ENCODE measurements around the gene MED27. TPM values are rescaled to one million over a fixed set of nuclear protein-coding genes. Genes with fewer than 3 reads are reported as not detected.

The MED27 gene
- total RNA-seq, 1 donor from 2014 or later = 31.3 TPM

DNA sequence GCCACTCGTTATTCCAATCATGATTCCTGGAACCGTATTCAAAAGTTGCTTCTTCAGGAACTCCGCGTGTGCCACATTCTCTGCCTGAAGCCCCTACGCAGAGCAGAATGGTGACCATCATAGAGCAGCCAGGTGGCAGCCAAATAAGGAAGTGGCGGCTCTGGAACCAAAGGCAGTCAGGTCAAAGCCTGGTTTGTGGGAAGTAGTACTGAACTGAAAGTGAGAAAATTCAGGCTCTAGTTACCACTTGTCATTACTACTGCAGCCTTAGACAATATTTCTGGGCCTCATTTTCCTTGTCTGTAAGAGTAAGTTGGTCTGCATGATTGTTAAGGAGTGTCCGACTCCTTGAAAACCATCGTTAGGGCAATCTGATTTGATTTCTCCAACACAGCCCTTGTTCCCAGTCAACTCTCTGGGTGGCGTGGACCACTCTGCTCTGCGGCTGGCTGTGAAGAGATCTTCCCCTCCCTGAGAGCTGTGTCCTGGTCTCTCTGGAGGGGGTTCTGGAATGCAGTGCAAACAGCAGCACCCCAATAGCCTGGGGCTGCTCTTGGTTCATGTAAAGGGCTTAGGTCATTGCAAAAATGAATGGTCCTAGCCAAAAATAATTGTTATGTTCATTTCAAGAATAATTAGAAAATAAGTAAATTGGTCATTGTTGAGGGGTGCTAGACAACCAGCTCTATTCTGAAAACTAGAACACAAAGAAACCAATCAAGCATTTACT, 102.4 kb downstream of the MED27 start:
- no peak overlapping the region for H3K4me3 Mint-ChIP-seq
- H3K27ac Mint-ChIP-seq (ENCODE audit: unreplicated experiment) = no peak overlapping the region
- peaks cover 10% of the 10 kb centered on the region for H3K4me1 Mint-ChIP-seq
- H3K27me3 Mint-ChIP-seq (ENCODE audit: low read depth) = no peaks in the 10 kb centered on the region
- no peak for DNase-seq (ENCODE audit: low read depth, low spot score)
- no peak for TF ChIP-seq CTCF (conservative IDR thresholded peaks at IDR 0.05)
- H3K36me3 Mint-ChIP-seq (ENCODE audit: low read depth) = peaks cover 2% of the 10 kb centered on the region
- H3K9me3 Mint-ChIP-seq = no peaks in the 10 kb centered on the region

GRCh38 chr9:131976157-131977108, 103.2 kb downstream of the MED27 start:
- Mint-ChIP-seq H3K27me3 (ENCODE audit: low read depth) (no peaks in the 10 kb centered on the region), H3K9me3 (no peaks in the 10 kb centered on the region), H3K27ac (ENCODE audit: unreplicated experiment) (no peak overlapping the region), H3K4me1 (peaks cover 9% of the 10 kb centered on the region), H3K4me3 (no peak overlapping the region), H3K36me3 (ENCODE audit: low read depth) (peaks cover 2% of the 10 kb centered on the region)
- no peak for TF ChIP-seq CTCF (conservative IDR thresholded peaks at IDR 0.05)
- no peak for DNase-seq (ENCODE audit: low read depth, low spot score)

- H3K4me1 Mint-ChIP-seq = no peaks in the 10 kb centered on the region
- no peaks in the 10 kb centered on the region for H3K9me3 Mint-ChIP-seq
- no peaks in the 10 kb centered on the region for H3K27me3 Mint-ChIP-seq (ENCODE audit: low read depth)
- no peak overlapping the region for H3K27ac Mint-ChIP-seq (ENCODE audit: unreplicated experiment)
- no peak overlapping the region for H3K4me3 Mint-ChIP-seq
- no peak for TF ChIP-seq CTCF (conservative IDR thresholded peaks at IDR 0.05)
- peaks cover 10% of the 10 kb centered on the region for H3K36me3 Mint-ChIP-seq (ENCODE audit: low read depth)
- no peak for DNase-seq (ENCODE audit: low read depth, low spot score)
Observed at GRCh38 chr9:131972889-131973288, 106.8 kb downstream of the MED27 start.

DNA sequence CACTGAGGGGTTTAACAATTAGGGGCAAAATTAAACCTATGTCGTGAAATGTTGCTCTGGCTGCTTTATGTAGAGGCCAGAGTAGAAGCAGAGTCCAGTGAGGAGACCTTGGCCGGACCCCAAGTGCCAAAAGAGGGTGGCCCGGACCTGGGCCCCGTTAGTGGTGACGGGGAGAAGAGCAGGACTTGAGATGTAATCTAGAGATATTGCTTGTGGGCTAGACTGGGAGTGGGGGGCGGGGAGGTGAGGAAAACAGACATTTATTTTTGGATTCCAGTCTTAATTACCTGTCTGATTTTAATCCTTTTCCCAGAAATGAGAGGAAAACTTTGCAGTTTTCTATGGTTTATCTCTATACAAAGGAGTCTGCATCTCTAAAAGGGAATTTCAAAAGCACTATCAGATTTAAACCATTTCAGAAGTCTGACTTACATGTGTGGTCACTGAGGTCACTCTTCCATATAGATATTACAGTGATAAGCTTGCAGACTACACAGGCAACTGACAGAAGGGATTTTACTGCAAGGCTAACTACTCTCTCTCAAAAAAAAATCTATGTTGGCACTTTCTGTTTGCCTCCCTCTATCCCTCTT, 108.1 kb downstream of the MED27 start:
- H3K4me1 Mint-ChIP-seq = no peaks in the 10 kb centered on the region
- no peaks in the 10 kb centered on the region for H3K9me3 Mint-ChIP-seq
- no peaks in the 10 kb centered on the region for H3K27me3 Mint-ChIP-seq (ENCODE audit: low read depth)
- no peak for DNase-seq (ENCODE audit: low read depth, low spot score)
- H3K36me3 Mint-ChIP-seq (ENCODE audit: low read depth) = peaks cover 10% of the 10 kb centered on the region
- no peak for TF ChIP-seq CTCF (conservative IDR thresholded peaks at IDR 0.05)
- H3K27ac Mint-ChIP-seq (ENCODE audit: unreplicated experiment) = no peak overlapping the region
- no peak overlapping the region for H3K4me3 Mint-ChIP-seq

DNA sequence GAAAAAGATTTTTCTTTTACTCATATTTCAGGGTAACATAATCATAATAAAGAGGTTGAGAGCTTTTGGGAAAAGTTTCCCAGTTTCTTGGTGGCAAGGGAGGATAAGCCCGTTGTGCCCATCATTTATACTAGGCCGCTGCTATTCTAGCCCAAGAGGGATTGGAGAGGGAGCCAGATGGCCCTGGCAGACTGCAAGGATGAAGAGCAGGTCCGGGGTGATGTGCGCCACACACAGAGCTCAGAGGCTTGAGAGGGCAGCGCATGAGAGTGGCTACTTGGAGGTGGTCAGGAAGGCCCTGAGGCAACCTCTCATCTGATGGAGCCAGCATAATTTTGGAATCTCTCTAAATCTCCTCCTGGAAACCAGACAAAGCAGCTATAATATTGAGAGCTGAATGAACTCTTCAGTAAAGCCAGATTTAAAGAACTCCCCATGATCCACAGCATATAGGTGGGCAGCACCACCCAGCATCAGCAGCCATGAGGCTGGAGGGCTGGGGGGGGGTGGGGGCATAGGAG, 110.1 kb downstream of the MED27 start:
- peaks cover 10% of the 10 kb centered on the region for H3K4me1 Mint-ChIP-seq
- no peak for TF ChIP-seq CTCF (conservative IDR thresholded peaks at IDR 0.05)
- DNase-seq (ENCODE audit: low read depth, low spot score) = no peak
- no peaks in the 10 kb centered on the region for H3K27me3 Mint-ChIP-seq (ENCODE audit: low read depth)
- no peak overlapping the region for H3K4me3 Mint-ChIP-seq
- no peaks in the 10 kb centered on the region for H3K9me3 Mint-ChIP-seq
- H3K27ac Mint-ChIP-seq (ENCODE audit: unreplicated experiment) = no peak overlapping the region
- peaks cover 10% of the 10 kb centered on the region for H3K36me3 Mint-ChIP-seq (ENCODE audit: low read depth)

All from neural crest cell (in vitro differentiated cells).